ENCODE results near the gene DOCK4.
A peak's percentile ranks its signal among the peaks of the same experiment; 100 is the strongest.

DOCK4 gene

DNA sequence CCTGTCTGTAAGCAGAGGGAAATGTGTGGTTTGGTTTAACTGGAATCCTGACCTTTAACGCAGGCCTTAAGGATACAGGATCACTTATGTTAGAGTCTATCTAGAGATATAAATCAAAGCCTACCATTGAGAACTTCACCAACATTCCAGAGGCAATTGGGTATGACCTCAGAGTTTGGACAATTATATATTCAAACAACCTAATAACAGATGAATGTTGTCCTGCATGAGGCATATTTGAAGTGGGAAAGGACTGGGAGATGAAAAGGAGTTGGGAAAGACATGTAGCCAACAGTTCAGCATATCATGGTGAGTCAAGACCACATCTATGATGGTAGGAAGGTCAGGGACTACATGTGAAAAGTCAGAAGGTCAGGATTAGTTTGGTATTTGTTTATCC is 274.2 kb downstream of the DOCK4 start:
- TF ChIP-seq, protein P1, sequence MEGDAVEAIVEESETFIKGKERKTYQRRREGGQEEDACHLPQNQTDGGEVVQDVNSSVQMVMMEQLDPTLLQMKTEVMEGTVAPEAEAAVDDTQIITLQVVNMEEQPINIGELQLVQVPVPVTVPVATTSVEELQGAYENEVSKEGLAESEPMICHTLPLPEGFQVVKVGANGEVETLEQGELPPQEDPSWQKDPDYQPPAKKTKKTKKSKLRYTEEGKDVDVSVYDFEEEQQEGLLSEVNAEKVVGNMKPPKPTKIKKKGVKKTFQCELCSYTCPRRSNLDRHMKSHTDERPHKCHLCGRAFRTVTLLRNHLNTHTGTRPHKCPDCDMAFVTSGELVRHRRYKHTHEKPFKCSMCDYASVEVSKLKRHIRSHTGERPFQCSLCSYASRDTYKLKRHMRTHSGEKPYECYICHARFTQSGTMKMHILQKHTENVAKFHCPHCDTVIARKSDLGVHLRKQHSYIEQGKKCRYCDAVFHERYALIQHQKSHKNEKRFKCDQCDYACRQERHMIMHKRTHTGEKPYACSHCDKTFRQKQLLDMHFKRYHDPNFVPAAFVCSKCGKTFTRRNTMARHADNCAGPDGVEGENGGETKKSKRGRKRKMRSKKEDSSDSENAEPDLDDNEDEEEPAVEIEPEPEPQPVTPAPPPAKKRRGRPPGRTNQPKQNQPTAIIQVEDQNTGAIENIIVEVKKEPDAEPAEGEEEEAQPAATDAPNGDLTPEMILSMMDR (conservative IDR thresholded peaks at IDR 0.05), result no peak
- TF ChIP-seq ZFX (IDR thresholded peaks at IDR 0.05), result no peak

GRCh38 chr7:111931016-111931517 is 275.1 kb downstream of the DOCK4 start:
- H3K27ac ChIP-seq, result no peak overlapping the region
- TF ChIP-seq ZFX (IDR thresholded peaks at IDR 0.05), result no peak
- TF ChIP-seq, protein P1 (conservative IDR thresholded peaks at IDR 0.05), result no peak

More for the DNA sequence above, 274.2 kb downstream of the DOCK4 start:
- H3K27ac ChIP-seq, result no peak overlapping the region

DNA sequence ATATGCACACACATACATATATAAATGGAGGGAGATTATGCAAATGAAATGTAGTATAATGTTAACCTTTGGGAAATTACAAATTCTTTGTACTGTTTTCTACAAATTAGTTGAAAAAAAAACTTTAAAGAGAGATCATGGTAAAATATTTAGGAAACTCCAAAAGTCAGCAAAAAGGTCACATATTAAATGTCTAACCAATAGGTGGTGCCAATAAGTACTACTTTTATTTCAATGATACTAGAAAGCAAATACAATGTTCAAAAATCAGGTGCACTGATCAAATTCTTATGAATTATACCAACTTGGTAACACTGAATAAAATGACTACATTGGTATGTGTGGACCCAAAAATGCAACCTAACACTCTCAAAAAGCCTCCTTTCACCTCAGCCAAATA is 276.9 kb downstream of the DOCK4 start:
- TF ChIP-seq, protein P1 (conservative IDR thresholded peaks at IDR 0.05), result peak; percentile 26
- no peak for TF ChIP-seq ZFX (IDR thresholded peaks at IDR 0.05)
- H3K27ac ChIP-seq, result no peak overlapping the region

DNA sequence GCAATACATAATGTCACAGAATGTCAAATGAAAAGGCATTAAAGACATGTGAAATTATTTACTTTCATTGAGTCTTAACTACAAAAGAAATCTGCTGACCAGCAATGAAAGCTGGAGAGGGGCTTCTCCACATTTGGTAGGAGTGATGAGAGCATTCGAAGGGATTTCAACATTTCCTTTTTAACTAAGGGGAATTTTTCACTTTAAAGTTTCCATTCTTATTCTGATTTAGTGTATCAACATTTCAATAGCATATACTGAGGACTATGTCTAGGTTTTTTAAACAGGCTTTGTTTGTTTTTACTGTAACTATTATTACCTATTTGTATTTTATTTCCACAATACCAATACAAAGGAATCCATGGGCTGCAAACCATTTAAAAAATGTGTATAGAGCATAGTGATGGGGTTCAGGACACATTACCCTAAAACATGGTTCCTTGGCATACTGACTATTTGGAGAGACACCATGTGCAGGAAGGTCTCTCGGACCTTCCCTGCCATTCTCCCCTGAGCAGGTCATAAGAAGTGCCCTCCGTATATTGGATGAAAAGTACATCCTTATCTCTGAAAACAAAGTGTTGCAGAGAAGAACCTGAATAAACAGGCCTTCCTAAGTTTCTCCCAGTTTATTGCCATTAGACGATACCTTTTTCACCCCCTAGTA is 278.7 kb downstream of the DOCK4 start:
- TF ChIP-seq, protein P1 (conservative IDR thresholded peaks at IDR 0.05), result no peak
- TF ChIP-seq ZFX (IDR thresholded peaks at IDR 0.05), result no peak
- H3K27ac ChIP-seq, result no peak overlapping the region

- TF ChIP-seq ZFX (IDR thresholded peaks at IDR 0.05), result no peak
- TF ChIP-seq, protein P1 (conservative IDR thresholded peaks at IDR 0.05), result no peak
- no peak overlapping the region for H3K27ac ChIP-seq
Observed at GRCh38 chr7:111920329-111920728, 285.9 kb downstream of the DOCK4 start.

- TF ChIP-seq ZFX (IDR thresholded peaks at IDR 0.05), result no peak
- TF ChIP-seq, protein P1 (conservative IDR thresholded peaks at IDR 0.05), result no peak
- no peak overlapping the region for H3K27ac ChIP-seq
Observed at GRCh38 chr7:111919631-111920179, 286.5 kb downstream of the DOCK4 start.

- no peak for TF ChIP-seq ZFX (IDR thresholded peaks at IDR 0.05)
- TF ChIP-seq, protein P1 (conservative IDR thresholded peaks at IDR 0.05), result no peak
- H3K27ac ChIP-seq, result no peak overlapping the region
Observed at GRCh38 chr7:111919164-111919563, 287.0 kb downstream of the DOCK4 start.

Measured in C4-2B (cell line).